Loucy (cell line): ENCODE results near the gene SSBP3.

Experiments
- H2AFZ ChIP-seq: fragments of 200-600 bp; sonication (generic); 2 replicates; pipeline ENCODE4 v1.6.0; 2016; ENCODE audit warnings: antibody characterized with exemption, mild to moderate bottlenecking, low read length, moderate library complexity
- H3F3A ChIP-seq: fragments of 200-600 bp; 2 replicates; pipeline ENCODE4 v1.6.0; 2016; ENCODE audit warnings: antibody characterized with exemption, low read depth, mild to moderate bottlenecking
- H3K27me3 ChIP-seq: fragments of 200-600 bp; sonication (generic); 2 replicates; pipeline ENCODE4 v1.6.1; 2014; ENCODE audit warnings: low read length, mild to moderate bottlenecking; ENCODE audit not compliant: insufficient read depth, poor library complexity, severe bottlenecking
- H3K36me3 ChIP-seq: fragments of 200-600 bp; sonication (generic); 2 replicates; pipeline ENCODE4 v1.6.1; 2016; ENCODE audit warnings: low read length; ENCODE audit not compliant: insufficient read depth
- H3K4me1 ChIP-seq: fragments of 200-600 bp; sonication (generic); 2 replicates; pipeline ENCODE4 v1.5.1; 2014; ENCODE audit warnings: low read length, mild to moderate bottlenecking; ENCODE audit not compliant: insufficient read depth, poor library complexity, severe bottlenecking
- H3K4me2 ChIP-seq: fragments of 200-600 bp; sonication (generic); 2 replicates; pipeline ENCODE4 v1.6.0; 2014; ENCODE audit warnings: antibody characterized with exemption, low read length, low read depth, mild to moderate bottlenecking; ENCODE audit not compliant: poor library complexity, severe bottlenecking
- H3K4me3 ChIP-seq: fragments of 200-600 bp; sonication (generic); 2 replicates; pipeline ENCODE4 v1.5.1; 2014; ENCODE audit warnings: low read length, mild to moderate bottlenecking, mixed read lengths; ENCODE audit not compliant: poor library complexity, severe bottlenecking
- H3K79me2 ChIP-seq: fragments of 200-600 bp; sonication (generic); 2 replicates; pipeline ENCODE4 v1.6.1; 2014; ENCODE audit warnings: low read length; ENCODE audit not compliant: insufficient read depth
- H3K9ac ChIP-seq: fragments of 200-600 bp; sonication (generic); 2 replicates; pipeline ENCODE4 v1.6.0; 2014; ENCODE audit warnings: mild to moderate bottlenecking, low read depth, low read length, moderate library complexity; ENCODE audit not compliant: poor library complexity, severe bottlenecking
- H3K9me2 ChIP-seq: fragments of 200-600 bp; sonication (generic); replicated peaks from 2 replicates; pipeline ENCODE4 v1.6.1; 2016; ENCODE audit warnings: low read depth, low read length, mixed read lengths
- H3K9me3 ChIP-seq: fragments of 200-600 bp; sonication (generic); 2 replicates; pipeline ENCODE4 v1.6.1; 2014; ENCODE audit warnings: mild to moderate bottlenecking, antibody characterized with exemption, low read length, low read depth; ENCODE audit not compliant: insufficient read depth
- H4K20me1 ChIP-seq: fragments of 200-600 bp; sonication (generic); 2 replicates; pipeline ENCODE4 v1.6.0; 2014; ENCODE audit warnings: antibody characterized with exemption, low read length, mild to moderate bottlenecking; ENCODE audit not compliant: insufficient read depth, poor library complexity, severe bottlenecking
- EZH2phosphoT487 ChIP-seq: fragments of 200-600 bp; IDR thresholded peaks from 2 replicates; pipeline ENCODE4 v1.6.1; 2018; ENCODE audit warnings: antibody characterized with exemption, mild to moderate bottlenecking, moderate library complexity, borderline replicate concordance
- TF ChIP-seq, protein P1 (sequence below): fragments of 200-600 bp; sonication (generic); conservative IDR thresholded peaks from 2 replicates; pipeline ENCODE4 v1.5.1; 2014; ENCODE audit warnings: mild to moderate bottlenecking, antibody characterized with exemption, low read length

Gene SSBP3

GRCh38 chr1:54265659-54266058 is 140.5 kb downstream of the SSBP3 start:
- Histone ChIP-seq H3K9me2 (no peaks in the 10 kb centered on the region), H3K27me3 (no peaks in the 10 kb centered on the region), H3K36me3 (peaks cover 36% of the 10 kb centered on the region; the same call in 1 of the 2 replicates), H3K4me1 (no peaks in the 10 kb centered on the region), H3K4me2 (no peak overlapping the region), H3K4me3 (no peak overlapping the region), H4K20me1 (peaks cover 3% of the 10 kb centered on the region), H2AFZ (no peak overlapping the region), H3K79me2 (peaks cover 10% of the 10 kb centered on the region), H3K9ac (no peak overlapping the region), H3K9me3 (no peaks in the 10 kb centered on the region), H3F3A (no peaks in the 10 kb centered on the region)
- TF ChIP-seq EZH2phosphoT487: no peak
- TF ChIP-seq, protein P1, sequence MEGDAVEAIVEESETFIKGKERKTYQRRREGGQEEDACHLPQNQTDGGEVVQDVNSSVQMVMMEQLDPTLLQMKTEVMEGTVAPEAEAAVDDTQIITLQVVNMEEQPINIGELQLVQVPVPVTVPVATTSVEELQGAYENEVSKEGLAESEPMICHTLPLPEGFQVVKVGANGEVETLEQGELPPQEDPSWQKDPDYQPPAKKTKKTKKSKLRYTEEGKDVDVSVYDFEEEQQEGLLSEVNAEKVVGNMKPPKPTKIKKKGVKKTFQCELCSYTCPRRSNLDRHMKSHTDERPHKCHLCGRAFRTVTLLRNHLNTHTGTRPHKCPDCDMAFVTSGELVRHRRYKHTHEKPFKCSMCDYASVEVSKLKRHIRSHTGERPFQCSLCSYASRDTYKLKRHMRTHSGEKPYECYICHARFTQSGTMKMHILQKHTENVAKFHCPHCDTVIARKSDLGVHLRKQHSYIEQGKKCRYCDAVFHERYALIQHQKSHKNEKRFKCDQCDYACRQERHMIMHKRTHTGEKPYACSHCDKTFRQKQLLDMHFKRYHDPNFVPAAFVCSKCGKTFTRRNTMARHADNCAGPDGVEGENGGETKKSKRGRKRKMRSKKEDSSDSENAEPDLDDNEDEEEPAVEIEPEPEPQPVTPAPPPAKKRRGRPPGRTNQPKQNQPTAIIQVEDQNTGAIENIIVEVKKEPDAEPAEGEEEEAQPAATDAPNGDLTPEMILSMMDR: no peak

DNA sequence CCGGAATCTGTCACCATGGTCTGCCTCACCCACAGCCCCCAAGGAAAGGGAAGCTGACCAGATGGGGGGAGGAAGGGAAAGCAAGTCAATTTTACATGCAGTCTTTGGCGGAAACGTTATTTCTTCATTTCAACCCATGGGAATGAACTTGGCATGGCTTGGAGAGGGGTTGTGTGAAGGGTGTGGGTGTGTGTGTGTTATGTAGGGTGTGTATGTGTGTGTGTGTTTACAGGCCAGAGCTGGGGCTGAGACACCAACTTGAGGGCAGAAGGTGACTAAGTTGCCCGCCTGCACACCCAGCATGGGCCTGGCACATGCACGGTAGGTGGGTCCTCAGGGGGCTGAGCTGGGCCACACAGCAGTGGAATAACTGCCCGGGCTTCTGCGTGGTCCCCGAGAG is 141.1 kb downstream of the SSBP3 start:
- Histone ChIP-seq H3K4me3 (no peak overlapping the region), H3K79me2 (peaks cover 5% of the 10 kb centered on the region), H3K9ac (no peak overlapping the region), H3K36me3 (peaks cover 36% of the 10 kb centered on the region; the same call in 1 of the 2 replicates), H3K9me2 (no peaks in the 10 kb centered on the region), H3K9me3 (no peaks in the 10 kb centered on the region), H2AFZ (no peak overlapping the region), H3K4me2 (no peak overlapping the region), H3K4me1 (no peaks in the 10 kb centered on the region), H4K20me1 (peaks cover 3% of the 10 kb centered on the region), H3F3A (no peaks in the 10 kb centered on the region), H3K27me3 (no peaks in the 10 kb centered on the region)
- TF ChIP-seq, protein P1: no peak
- TF ChIP-seq EZH2phosphoT487: no peak

DNA sequence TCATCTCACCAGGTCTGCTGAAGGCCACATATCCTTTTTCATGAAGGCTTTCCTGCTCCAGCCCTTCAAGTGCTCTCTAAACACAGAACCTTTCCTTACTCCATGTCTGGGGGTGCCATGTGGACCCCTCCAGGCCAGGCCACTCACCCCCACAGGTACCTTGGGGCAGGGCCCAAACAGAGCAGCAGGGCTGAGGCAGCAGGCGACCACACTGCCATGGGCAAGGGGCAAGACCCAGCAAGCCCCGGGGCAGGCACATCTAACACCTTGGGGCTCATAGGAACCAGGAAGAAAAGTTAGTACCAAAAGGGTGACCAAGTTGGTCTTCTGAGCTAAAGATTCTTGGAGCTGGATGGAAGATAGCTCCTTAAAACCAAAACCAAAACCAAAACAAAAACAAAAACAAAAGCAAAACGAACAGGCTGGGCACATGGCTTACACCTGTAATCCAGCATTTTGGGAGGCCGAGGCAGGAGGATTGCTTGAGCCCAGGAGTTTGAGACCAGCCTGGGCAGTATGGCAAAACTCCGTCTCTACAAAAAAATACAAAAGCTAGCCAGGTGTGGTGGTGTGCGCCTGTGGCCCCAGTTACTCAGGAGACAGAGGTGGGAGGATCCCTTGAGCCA is 142.5 kb downstream of the SSBP3 start:
- Histone ChIP-seq H3K4me3 (no peak overlapping the region), H3K9me3 (no peaks in the 10 kb centered on the region), H3K79me2 (no peaks in the 10 kb centered on the region; the same call in none of the 2 replicates), H3K4me2 (no peak overlapping the region), H3K9me2 (no peaks in the 10 kb centered on the region), H3K36me3 (peaks cover 40% of the 10 kb centered on the region; the same call in 1 of the 2 replicates), H3F3A (no peaks in the 10 kb centered on the region), H3K27me3 (no peaks in the 10 kb centered on the region), H3K9ac (no peak overlapping the region), H3K4me1 (no peaks in the 10 kb centered on the region), H4K20me1 (peaks cover 3% of the 10 kb centered on the region), H2AFZ (no peak overlapping the region)
- TF ChIP-seq, protein P1: no peak
- TF ChIP-seq EZH2phosphoT487: no peak
